RPMI7951 (cell line): ENCODE measurements around the gene OR6K3. TPM values are rescaled to one million over a fixed set of nuclear protein-coding genes. Genes with fewer than 3 reads are reported as not detected.
"Not testable (repeated sequence)": the region's sequence is repeated elsewhere in the genome, so short reads cannot be mapped to it uniquely, and the experiment has no call there.

ENCODE experiments used
- DNase-seq: peaks from one replicate; pipeline ENCODE4 v3.0.0-alpha.2; 2012; ENCODE audit warnings: low read depth
- total RNA-seq: library from RNA; depleted of rRNA; stranded (reverse); fragments of >200 nt; shearing (Covaris generic); gene quantifications from 2 replicates; pipeline ENCODE4 v1.2.3, GENCODE V29; 2014; rRNA removed

The OR6K3 gene
- not detected in 2 replicates for total RNA-seq

GRCh38 chr1:158720620-158721019 is at the start of gene OR6K3:
TSS of gene OR6K3 (minus strand) at chr1:158720720. CDS start at chr1:158718115, 2,605 bp downstream.
- no peak for DNase-seq

- DNase-seq: no peak
Observed at GRCh38 chr1:158754420-158754819, 33.9 kb upstream of the OR6K3 start, which contains the start of gene OR6K6. TSS of gene OR6K6 (plus strand) at chr1:158754720. CDS start at chr1:158754888, 168 bp downstream.

GRCh38 chr1:158752155-158752712 is 31.7 kb upstream of the OR6K3 start:
- no peak for DNase-seq

GRCh38 chr1:158735848-158736247 is 15.3 kb upstream of the OR6K3 start:
- DNase-seq: no peak

GRCh38 chr1:158732524-158732923 is 12.0 kb upstream of the OR6K3 start:
- DNase-seq: no peak

GRCh38 chr1:158731707-158732106 is 11.2 kb upstream of the OR6K3 start:
- no peak for DNase-seq

GRCh38 chr1:158730453-158730852 is 9.9 kb upstream of the OR6K3 start:
- no peak for DNase-seq

- no peak for DNase-seq
Observed at GRCh38 chr1:158728510-158729225, 8.1 kb upstream of the OR6K3 start.

GRCh38 chr1:158724442-158724841 is 3.9 kb upstream of the OR6K3 start:
- no peak for DNase-seq

- no peak for DNase-seq
Observed at GRCh38 chr1:158719664-158720063, 856 bp downstream of the OR6K3 start.

- no peak for DNase-seq
Observed at GRCh38 chr1:158717344-158717743, 3.2 kb downstream of the OR6K3 start.

GRCh38 chr1:158716335-158716734 is 4.2 kb downstream of the OR6K3 start:
- no peak for DNase-seq

- DNase-seq: no peak
Observed at GRCh38 chr1:158714754-158715153, 5.8 kb downstream of the OR6K3 start.

- DNase-seq: no peak
Observed at GRCh38 chr1:158711098-158711497, 9.4 kb downstream of the OR6K3 start.

GRCh38 chr1:158706096-158706495 is 14.4 kb downstream of the OR6K3 start:
- no peak for DNase-seq

- DNase-seq: no peak
Observed at GRCh38 chr1:158700552-158700951, 20.0 kb downstream of the OR6K3 start, which contains the start of gene OR6K2. TSS of gene OR6K2 (minus strand) at chr1:158700652. CDS start at chr1:158700652, 0 bp downstream.

- no peak for DNase-seq
Observed at GRCh38 chr1:158694596-158694995, 25.9 kb downstream of the OR6K3 start.

GRCh38 chr1:158692356-158692755 is 28.2 kb downstream of the OR6K3 start:
- DNase-seq: no peak

- DNase-seq: no peak
Observed at GRCh38 chr1:158691907-158692306, 28.6 kb downstream of the OR6K3 start.

GRCh38 chr1:158691149-158691548 is 29.4 kb downstream of the OR6K3 start:
- DNase-seq: not testable (repeated sequence)

- no peak for DNase-seq
Observed at GRCh38 chr1:158689875-158690274, 30.6 kb downstream of the OR6K3 start.

GRCh38 chr1:158689110-158689509 is 31.4 kb downstream of the OR6K3 start:
- DNase-seq: no peak

- not testable (repeated sequence) for DNase-seq
Observed at GRCh38 chr1:158688343-158688742, 32.2 kb downstream of the OR6K3 start.
